ENCODE data around the gene BLZF1. TPM values are rescaled to one million over a fixed set of nuclear protein-coding genes. Genes with fewer than 3 reads are reported as not detected.
A peak's percentile ranks its signal among the peaks of the same experiment; 100 is the strongest.
"Not testable (repeated sequence)": the region's sequence is repeated elsewhere in the genome, so short reads cannot be mapped to it uniquely, and the experiment has no call there.

Gene BLZF1
- total RNA-seq, 1 donor: 44.9 TPM

- no peak for TF ChIP-seq CTCF (IDR thresholded peaks at IDR 0.05; ENCODE audit: insufficient read depth, low read length)
- H3K4me3 ChIP-seq (ENCODE audit: low read depth, low read length): no peak overlapping the region
- peak; percentile 51 for DNase-seq (ENCODE audit: low read depth)
Observed at GRCh38 chr1:169326956-169327268, 41.1 kb upstream of the BLZF1 start.

GRCh38 chr1:169327875-169328274, 40.1 kb upstream of the BLZF1 start:
- no peak overlapping the region for H3K4me3 ChIP-seq (ENCODE audit: low read depth, low read length)
- no peak for DNase-seq (ENCODE audit: low read depth)
- TF ChIP-seq CTCF (IDR thresholded peaks at IDR 0.05; ENCODE audit: insufficient read depth, low read length): no peak

GRCh38 chr1:169329383-169329782, 38.6 kb upstream of the BLZF1 start:
- no peak for DNase-seq (ENCODE audit: low read depth)
- TF ChIP-seq CTCF (IDR thresholded peaks at IDR 0.05; ENCODE audit: insufficient read depth, low read length): no peak

GRCh38 chr1:169330927-169331326, 37.1 kb upstream of the BLZF1 start:
- DNase-seq (ENCODE audit: low read depth): no peak
- H3K4me3 ChIP-seq (ENCODE audit: low read depth, low read length): no peak overlapping the region
- TF ChIP-seq CTCF (IDR thresholded peaks at IDR 0.05; ENCODE audit: insufficient read depth, low read length): no peak

More at GRCh38 chr1:169329383-169329782, 38.6 kb upstream of the BLZF1 start:
- H3K4me3 ChIP-seq (ENCODE audit: low read depth, low read length): no peak overlapping the region

- DNase-seq (ENCODE audit: low read depth); H3K4me3 ChIP-seq (ENCODE audit: low read depth, low read length): not testable (repeated sequence)
Observed at GRCh38 chr1:169334727-169335126, 33.3 kb upstream of the BLZF1 start.

GRCh38 chr1:169336947-169337715, 30.9 kb upstream of the BLZF1 start:
- H3K4me3 ChIP-seq (ENCODE audit: low read depth, low read length); DNase-seq (ENCODE audit: low read depth): not testable (repeated sequence)

GRCh38 chr1:169338617-169339016, 29.4 kb upstream of the BLZF1 start:
- no peak for TF ChIP-seq CTCF (IDR thresholded peaks at IDR 0.05; ENCODE audit: insufficient read depth, low read length)

GRCh38 chr1:169339773-169340172, 28.2 kb upstream of the BLZF1 start:
- no peak for TF ChIP-seq CTCF (IDR thresholded peaks at IDR 0.05; ENCODE audit: insufficient read depth, low read length)
- DNase-seq (ENCODE audit: low read depth): no peak
- no peak overlapping the region for H3K4me3 ChIP-seq (ENCODE audit: low read depth, low read length)

More at GRCh38 chr1:169338617-169339016, 29.4 kb upstream of the BLZF1 start:
- DNase-seq (ENCODE audit: low read depth): no peak
- no peak overlapping the region for H3K4me3 ChIP-seq (ENCODE audit: low read depth, low read length)
